Activated CD4-positive, alpha-beta T cell treated with anti-CD3 and anti-CD28 coated beads, Interleukin-2, amount 10 ng/mL, durations not matched to agents 24 days and 14 days (primary cell): Measurements from ENCODE around the gene YWHAB. TPM values are rescaled to one million over a fixed set of nuclear protein-coding genes. Genes with fewer than 3 reads are reported as not detected.

Experiments
- DNase-seq: peaks from one replicate; pipeline ENCODE4 v3.0.0; 2022
- H3K27ac Mint-ChIP-seq: one replicate; pipeline ENCODE4 v1.8.0; 2022; ENCODE audit warnings: mild to moderate bottlenecking, mixed read lengths
- H3K27me3 Mint-ChIP-seq: one replicate; pipeline ENCODE4 v1.8.0; 2022; ENCODE audit warnings: mixed read lengths
- H3K36me3 Mint-ChIP-seq: one replicate; pipeline ENCODE4 v1.8.0; 2022; ENCODE audit warnings: low read depth, mild to moderate bottlenecking, mixed read lengths
- H3K4me1 Mint-ChIP-seq: one replicate; pipeline ENCODE4 v1.8.0; 2021; ENCODE audit warnings: mixed read lengths
- H3K4me3 Mint-ChIP-seq: one replicate; pipeline ENCODE4 v1.8.0; 2022; ENCODE audit warnings: mild to moderate bottlenecking, moderate library complexity, mixed read lengths
- H3K9me3 Mint-ChIP-seq: one replicate; pipeline ENCODE4 v1.8.0; 2021; ENCODE audit warnings: mixed read lengths
- intact Hi-C: fragments of 100-400 bp; cut with micrococcal nuclease; formaldehyde crosslinking; loops from one replicate; pipeline ENCODE4 v1.15.1; 2023
- total RNA-seq: library from RNA; stranded (reverse); gene quantifications from 2 replicates; pipeline ENCODE4 v1.2.3, GENCODE V29; 2022

Gene YWHAB
- total RNA-seq, 1 donor from 2014 or later: 241 TPM

GRCh38 chr20:44911264-44911921, 25.9 kb downstream of the YWHAB start:
- H3K27ac Mint-ChIP-seq: peak overlapping the region; percentile 48
- intact Hi-C loops: loop anchor here (2.0 kb wide), 1 partner anchor 55 kb away; the partner anchor contains the start of gene STK4
- H3K27me3 Mint-ChIP-seq: no peaks in the 10 kb centered on the region

GRCh38 chr20:44912189-44912588, 26.7 kb downstream of the YWHAB start:
- intact Hi-C loops: no loop called here
- Mint-ChIP-seq H3K9me3 (no peaks in the 10 kb centered on the region), H3K27ac (no peak overlapping the region), H3K4me1 (peaks cover 37% of the 10 kb centered on the region), H3K27me3 (no peaks in the 10 kb centered on the region), H3K4me3 (no peak overlapping the region), H3K36me3 (peaks cover 50% of the 10 kb centered on the region)
- DNase-seq: no peak

More at GRCh38 chr20:44911264-44911921, 25.9 kb downstream of the YWHAB start:
- peak; percentile 87 for DNase-seq
- H3K4me1 Mint-ChIP-seq: peaks cover 37% of the 10 kb centered on the region
- H3K4me3 Mint-ChIP-seq: peak overlapping the region; percentile 66
- H3K36me3 Mint-ChIP-seq: peaks cover 48% of the 10 kb centered on the region
- H3K9me3 Mint-ChIP-seq: no peaks in the 10 kb centered on the region

GRCh38 chr20:44914924-44915323, 29.4 kb downstream of the YWHAB start:
- Mint-ChIP-seq H3K36me3 (peaks cover 38% of the 10 kb centered on the region), H3K4me1 (peaks cover 26% of the 10 kb centered on the region), H3K27me3 (no peaks in the 10 kb centered on the region), H3K27ac (peak overlapping the region; percentile 66), H3K4me3 (no peak overlapping the region), H3K9me3 (no peaks in the 10 kb centered on the region)
- intact Hi-C loops: no loop called here
- DNase-seq: peak; percentile 67

GRCh38 chr20:44916586-44916985, 31.1 kb downstream of the YWHAB start:
- H3K27me3 Mint-ChIP-seq: no peaks in the 10 kb centered on the region

GRCh38 chr20:44917399-44917798, 31.9 kb downstream of the YWHAB start:
- H3K27ac Mint-ChIP-seq: no peak overlapping the region
- intact Hi-C loops: no loop called here
- H3K36me3 Mint-ChIP-seq: peaks cover 40% of the 10 kb centered on the region
- H3K4me3 Mint-ChIP-seq: no peak overlapping the region
- peaks cover 15% of the 10 kb centered on the region for H3K4me1 Mint-ChIP-seq
- no peaks in the 10 kb centered on the region for H3K27me3 Mint-ChIP-seq
- no peaks in the 10 kb centered on the region for H3K9me3 Mint-ChIP-seq
- DNase-seq: no peak

More at GRCh38 chr20:44916586-44916985, 31.1 kb downstream of the YWHAB start:
- peaks cover 39% of the 10 kb centered on the region for H3K36me3 Mint-ChIP-seq
- intact Hi-C loops: no loop called here
- no peak overlapping the region for H3K27ac Mint-ChIP-seq
- H3K9me3 Mint-ChIP-seq: no peaks in the 10 kb centered on the region
- H3K4me1 Mint-ChIP-seq: peaks cover 17% of the 10 kb centered on the region
- no peak overlapping the region for H3K4me3 Mint-ChIP-seq
- no peak for DNase-seq

GRCh38 chr20:44918342-44918741, 32.8 kb downstream of the YWHAB start:
- Mint-ChIP-seq H3K4me3 (no peak overlapping the region), H3K27ac (no peak overlapping the region), H3K9me3 (no peaks in the 10 kb centered on the region), H3K36me3 (peaks cover 37% of the 10 kb centered on the region), H3K4me1 (peaks cover 12% of the 10 kb centered on the region), H3K27me3 (no peaks in the 10 kb centered on the region)
- intact Hi-C loops: no loop called here
- DNase-seq: no peak

- no peak for DNase-seq
- intact Hi-C loops: no loop called here
- Mint-ChIP-seq H3K4me3 (no peak overlapping the region), H3K9me3 (no peaks in the 10 kb centered on the region), H3K4me1 (peaks cover 12% of the 10 kb centered on the region), H3K27ac (no peak overlapping the region), H3K36me3 (peaks cover 33% of the 10 kb centered on the region), H3K27me3 (no peaks in the 10 kb centered on the region)
These were observed 33.3 kb downstream of the YWHAB start for GRCh38 chr20:44918761-44919160.

GRCh38 chr20:44921447-44921846, 35.9 kb downstream of the YWHAB start:
- intact Hi-C loops: no loop called here

GRCh38 chr20:44924541-44924940, 39.0 kb downstream of the YWHAB start:
- Mint-ChIP-seq H3K9me3 (no peaks in the 10 kb centered on the region), H3K27me3 (no peaks in the 10 kb centered on the region), H3K4me3 (no peak overlapping the region), H3K27ac (no peak overlapping the region), H3K36me3 (peaks cover 17% of the 10 kb centered on the region), H3K4me1 (no peaks in the 10 kb centered on the region)
- DNase-seq: no peak
- intact Hi-C loops: no loop called here

More at GRCh38 chr20:44921447-44921846, 35.9 kb downstream of the YWHAB start:
- Mint-ChIP-seq H3K27ac (no peak overlapping the region), H3K27me3 (no peaks in the 10 kb centered on the region), H3K9me3 (no peaks in the 10 kb centered on the region), H3K36me3 (peaks cover 24% of the 10 kb centered on the region), H3K4me3 (no peak overlapping the region), H3K4me1 (no peaks in the 10 kb centered on the region)
- no peak for DNase-seq

- intact Hi-C loops: no loop called here
- Mint-ChIP-seq H3K27me3 (no peaks in the 10 kb centered on the region), H3K27ac (no peak overlapping the region), H3K9me3 (no peaks in the 10 kb centered on the region), H3K4me3 (no peak overlapping the region), H3K4me1 (no peaks in the 10 kb centered on the region), H3K36me3 (peaks cover 33% of the 10 kb centered on the region)
- no peak for DNase-seq
These were observed 43.1 kb downstream of the YWHAB start for GRCh38 chr20:44928595-44928994.

- Mint-ChIP-seq H3K9me3 (no peaks in the 10 kb centered on the region), H3K27ac (no peak overlapping the region), H3K36me3 (peaks cover 34% of the 10 kb centered on the region), H3K4me1 (no peaks in the 10 kb centered on the region), H3K4me3 (no peak overlapping the region), H3K27me3 (no peaks in the 10 kb centered on the region)
- intact Hi-C loops: no loop called here
- DNase-seq: no peak
These were observed 45.1 kb downstream of the YWHAB start for GRCh38 chr20:44930517-44931168.

GRCh38 chr20:44931911-44932310, 46.4 kb downstream of the YWHAB start:
- Mint-ChIP-seq H3K27ac (no peak overlapping the region), H3K27me3 (no peaks in the 10 kb centered on the region), H3K4me3 (no peak overlapping the region), H3K9me3 (no peaks in the 10 kb centered on the region), H3K4me1 (no peaks in the 10 kb centered on the region), H3K36me3 (peaks cover 40% of the 10 kb centered on the region)
- no peak for DNase-seq
- intact Hi-C loops: no loop called here

- peaks cover 50% of the 10 kb centered on the region for H3K36me3 Mint-ChIP-seq
- no peak for DNase-seq
- intact Hi-C loops: no loop called here
- no peaks in the 10 kb centered on the region for H3K9me3 Mint-ChIP-seq
- H3K27ac Mint-ChIP-seq: no peak overlapping the region
- no peaks in the 10 kb centered on the region for H3K4me1 Mint-ChIP-seq
- H3K27me3 Mint-ChIP-seq: no peaks in the 10 kb centered on the region
- no peak overlapping the region for H3K4me3 Mint-ChIP-seq
These were observed 47.4 kb downstream of the YWHAB start for GRCh38 chr20:44932916-44933315.

GRCh38 chr20:44936510-44936909, 51.0 kb downstream of the YWHAB start:
- H3K4me1 Mint-ChIP-seq: peaks cover 7% of the 10 kb centered on the region
- H3K4me3 Mint-ChIP-seq: no peak overlapping the region
- H3K27me3 Mint-ChIP-seq: no peaks in the 10 kb centered on the region
- no peak overlapping the region for H3K27ac Mint-ChIP-seq
- intact Hi-C loops: no loop called here
- no peak for DNase-seq
- peaks cover 62% of the 10 kb centered on the region for H3K36me3 Mint-ChIP-seq
- no peaks in the 10 kb centered on the region for H3K9me3 Mint-ChIP-seq
